Measurements from ENCODE around the gene YARS2. TPM values are rescaled to one million over a fixed set of nuclear protein-coding genes. Genes with fewer than 3 reads are reported as not detected.

Gene YARS2
- total RNA-seq (2022; extraction: Qiagen RNA extraction), result 29.3 to 36.1 TPM (median 34.1 TPM) in 5 replicates

DNA sequence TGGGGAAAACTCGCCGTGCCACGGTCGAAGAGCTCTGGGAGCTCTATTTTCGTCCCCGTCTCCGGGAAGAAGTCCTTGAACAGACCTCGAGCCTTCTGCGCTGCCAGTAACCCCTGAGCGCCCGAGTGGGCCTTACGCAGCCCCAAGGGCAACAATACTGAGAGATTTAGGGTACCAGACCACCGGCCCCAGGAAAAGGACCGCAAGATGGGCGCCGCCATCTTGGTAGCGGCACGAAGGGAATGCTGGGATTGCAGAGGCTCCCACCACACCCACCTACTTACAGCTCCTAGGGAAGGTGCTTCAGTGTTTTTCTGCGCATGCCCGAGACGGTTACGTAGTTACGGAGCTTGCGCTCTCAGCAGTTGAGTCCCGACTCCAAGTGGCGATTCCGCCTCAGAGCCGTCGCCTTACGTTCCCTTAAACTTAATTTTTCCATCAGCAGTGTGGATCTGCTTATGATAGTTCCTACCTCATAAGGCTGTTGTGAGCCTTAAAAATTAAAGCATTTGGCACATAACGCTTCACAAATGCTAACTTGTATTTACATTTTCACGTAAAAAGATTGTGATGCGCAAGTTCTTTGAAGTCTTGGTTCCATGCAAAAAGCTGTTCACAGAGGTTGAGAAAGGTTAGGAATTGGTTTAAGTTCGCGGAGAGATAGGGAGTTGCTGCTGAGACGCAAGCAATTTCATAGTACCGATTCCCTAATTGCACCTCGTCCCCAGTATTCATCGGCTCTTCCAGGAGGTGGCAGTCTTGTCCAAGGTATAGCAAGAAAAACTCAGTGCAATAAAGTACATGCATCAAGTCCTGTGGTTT is at the start of gene YARS2:
Gene YARS2, minus strand, starts transcription at position 244 of the 822 bp plus-strand sequence. Its CDS starts 23 bp downstream, at position 221.

Other genes with a start within 250 kb of the YARS2 start
- 50.2 to 73.4 TPM (median 62.3 TPM) in 5 replicates for gene DNM1L, start 76.6 kb downstream of the YARS2 start, total RNA-seq (2022; extraction: Qiagen RNA extraction)
- 6.5 to 8.1 TPM (median 7.8 TPM) in 5 replicates for gene PKP2, start 140.9 kb upstream of the YARS2 start, total RNA-seq (2022; extraction: Qiagen RNA extraction)

Data from A549 treated with Hydrocortisone at 1 μM for 4 hours (cell line).